WTC11 (cell line): ENCODE results near the gene CLVS2. TPM values are rescaled to one million over a fixed set of nuclear protein-coding genes. Genes with fewer than 3 reads are reported as not detected.

Experiments
- ATAC-seq: fragments of 200-7000 bp; cut with Tn5 transposase; 2 replicates; pipeline ENCODE4 v1.10.0; 2021; ENCODE audit warnings: mild to moderate bottlenecking, moderate library complexity
- CTCF ChIA-PET: fragments of 300-600 bp; sonication (Branson Sonifier 250); formaldehyde crosslinking; loops from one replicate; lab custom pipeline; 2021; ENCODE audit warnings: antibody characterized with exemption; lab: Charles Lee
- POLR2A ChIA-PET: fragments of 350-600 bp; sonication (Branson Sonifier 250); formaldehyde crosslinking; loops from one replicate; lab custom pipeline; 2021; ENCODE audit warnings: antibody characterized with exemption; lab: Charles Lee
- DNase-seq: peaks from one replicate; pipeline ENCODE4 v3.0.0; 2021; ENCODE audit warnings: low spot score
- H3K27ac Mint-ChIP-seq: 2 replicates; pipeline ENCODE4 v1.8.0; 2021; ENCODE audit warnings: mixed read lengths
- H3K27me3 Mint-ChIP-seq: 2 replicates; pipeline ENCODE4 v1.8.0; 2021; ENCODE audit warnings: low read depth, mild to moderate bottlenecking, moderate library complexity, mixed read lengths
- H3K36me3 Mint-ChIP-seq: 2 replicates; pipeline ENCODE4 v1.8.0; 2021; ENCODE audit warnings: mixed read lengths
- H3K4me1 Mint-ChIP-seq: 2 replicates; pipeline ENCODE4 v1.8.0; 2022; ENCODE audit warnings: mixed read lengths
- H3K4me3 Mint-ChIP-seq: 2 replicates; pipeline ENCODE4 v1.8.0; 2021; ENCODE audit warnings: mild to moderate bottlenecking, moderate library complexity, mixed read lengths
- H3K9me3 Mint-ChIP-seq: 2 replicates; pipeline ENCODE4 v1.8.0; 2021; ENCODE audit warnings: mixed read lengths
- ATF1 ChIP-seq: sonication (generic); formaldehyde crosslinking; IDR thresholded peaks from 2 replicates; pipeline ENCODE4 v1.8.1; 2023; ENCODE audit warnings: mild to moderate bottlenecking, moderate library complexity, missing genetic modification reagents
- EMX1 ChIP-seq: fragments of 250-450 bp; sonication (Bioruptor Pico); IDR thresholded peaks from 2 replicates; pipeline ENCODE4 v1.8.0; 2021; ENCODE audit warnings: mild to moderate bottlenecking
- NFATC4 ChIP-seq: fragments of 250-450 bp; sonication (Bioruptor Pico); IDR thresholded peaks from 2 replicates; pipeline ENCODE4 v1.9.0; 2021; ENCODE audit warnings: mild to moderate bottlenecking
- NR1H2 ChIP-seq: sonication (generic); formaldehyde crosslinking; IDR thresholded peaks from 2 replicates; pipeline ENCODE4 v1.9.0; 2021; ENCODE audit warnings: mild to moderate bottlenecking, moderate library complexity, missing genetic modification reagents
- NR3C1 ChIP-seq: sonication (generic); formaldehyde crosslinking; conservative IDR thresholded peaks from 2 replicates; pipeline ENCODE4 v1.8.1; 2023; ENCODE audit warnings: low read depth, mild to moderate bottlenecking, missing genetic modification reagents
- PRRX2 ChIP-seq: fragments of 250-450 bp; sonication (Bioruptor Pico); IDR thresholded peaks from 2 replicates; pipeline ENCODE4 v1.8.0; 2021; ENCODE audit warnings: mild to moderate bottlenecking
- RELA ChIP-seq: sonication (generic); formaldehyde crosslinking; IDR thresholded peaks from 2 replicates; pipeline ENCODE4 v1.8.1; 2022; ENCODE audit warnings: missing genetic modification reagents, mild to moderate bottlenecking, borderline replicate concordance
- SMAD3 ChIP-seq: sonication (generic); formaldehyde crosslinking; IDR thresholded peaks from 2 replicates; pipeline ENCODE4 v1.8.0; 2022; ENCODE audit warnings: missing genetic modification reagents, mild to moderate bottlenecking, borderline replicate concordance
- SMAD4 ChIP-seq: sonication (generic); formaldehyde crosslinking; IDR thresholded peaks from 2 replicates; pipeline ENCODE4 v1.8.0; 2022; ENCODE audit warnings: mild to moderate bottlenecking, missing genetic modification reagents
- ZBTB21 ChIP-seq: sonication (generic); formaldehyde crosslinking; IDR thresholded peaks from 2 replicates; pipeline ENCODE4 v1.8.1; 2023; ENCODE audit warnings: mild to moderate bottlenecking, missing genetic modification reagents, borderline replicate concordance
- ZNF121 ChIP-seq: sonication (generic); formaldehyde crosslinking; IDR thresholded peaks from 2 replicates; pipeline ENCODE4 v1.8.0; 2023; ENCODE audit warnings: missing genetic modification reagents
- ZNF219 ChIP-seq: sonication (generic); formaldehyde crosslinking; IDR thresholded peaks from 2 replicates; pipeline ENCODE4 v1.8.0; 2023; ENCODE audit warnings: missing genetic modification reagents, mild to moderate bottlenecking, borderline replicate concordance
- ZNF396 ChIP-seq: fragments of 250-450 bp; sonication (Bioruptor Pico); IDR thresholded peaks from 2 replicates; pipeline ENCODE4 v1.8.0; 2021; ENCODE audit warnings: mild to moderate bottlenecking, moderate library complexity, borderline replicate concordance
- ZNF416 ChIP-seq: fragments of 250-450 bp; sonication (Bioruptor Pico); IDR thresholded peaks from 2 replicates; pipeline ENCODE4 v1.9.0; 2021; ENCODE audit warnings: mild to moderate bottlenecking, inconsistent platforms
- total RNA-seq: library from RNA; stranded (reverse); gene quantifications from 3 replicates; pipeline ENCODE4 v1.2.3, GENCODE V29; 2021
- TF ChIP-seq, protein P1 (sequence below): sonication (generic); formaldehyde crosslinking; IDR thresholded peaks from 2 replicates; pipeline ENCODE4 v1.8.1; 2022; ENCODE audit warnings: low read depth, missing genetic modification reagents, borderline replicate concordance
- TF ChIP-seq, protein P2 (sequence below): sonication (generic); formaldehyde crosslinking; IDR thresholded peaks from 2 replicates; pipeline ENCODE4 v1.8.0; 2023; ENCODE audit warnings: missing genetic modification reagents, mild to moderate bottlenecking, borderline replicate concordance
- TF ChIP-seq, protein P3 (sequence below): fragments of 200-600 bp; IDR thresholded peaks from 2 replicates; pipeline ENCODE4 v1.8.0; 2022; ENCODE audit warnings: antibody characterized with exemption
- TF ChIP-seq, protein P4 (sequence below): sonication (generic); formaldehyde crosslinking; IDR thresholded peaks from 2 replicates; pipeline ENCODE4 v1.8.1; 2022; ENCODE audit warnings: mild to moderate bottlenecking, missing genetic modification reagents, moderate library complexity, borderline replicate concordance
- TF ChIP-seq, protein P5 (sequence below): sonication (generic); formaldehyde crosslinking; conservative IDR thresholded peaks from 2 replicates; pipeline ENCODE4 v1.8.1; 2022; ENCODE audit warnings: mild to moderate bottlenecking, missing genetic modification reagents
- TF ChIP-seq, protein P6 (sequence below): fragments of 250-450 bp; sonication (Bioruptor Pico); conservative IDR thresholded peaks from 2 replicates; pipeline ENCODE4 v1.9.0; 2021; ENCODE audit warnings: mild to moderate bottlenecking

Gene CLVS2
- total RNA-seq, 1 experiment from 2014 or later: 0.90 TPM

DNA sequence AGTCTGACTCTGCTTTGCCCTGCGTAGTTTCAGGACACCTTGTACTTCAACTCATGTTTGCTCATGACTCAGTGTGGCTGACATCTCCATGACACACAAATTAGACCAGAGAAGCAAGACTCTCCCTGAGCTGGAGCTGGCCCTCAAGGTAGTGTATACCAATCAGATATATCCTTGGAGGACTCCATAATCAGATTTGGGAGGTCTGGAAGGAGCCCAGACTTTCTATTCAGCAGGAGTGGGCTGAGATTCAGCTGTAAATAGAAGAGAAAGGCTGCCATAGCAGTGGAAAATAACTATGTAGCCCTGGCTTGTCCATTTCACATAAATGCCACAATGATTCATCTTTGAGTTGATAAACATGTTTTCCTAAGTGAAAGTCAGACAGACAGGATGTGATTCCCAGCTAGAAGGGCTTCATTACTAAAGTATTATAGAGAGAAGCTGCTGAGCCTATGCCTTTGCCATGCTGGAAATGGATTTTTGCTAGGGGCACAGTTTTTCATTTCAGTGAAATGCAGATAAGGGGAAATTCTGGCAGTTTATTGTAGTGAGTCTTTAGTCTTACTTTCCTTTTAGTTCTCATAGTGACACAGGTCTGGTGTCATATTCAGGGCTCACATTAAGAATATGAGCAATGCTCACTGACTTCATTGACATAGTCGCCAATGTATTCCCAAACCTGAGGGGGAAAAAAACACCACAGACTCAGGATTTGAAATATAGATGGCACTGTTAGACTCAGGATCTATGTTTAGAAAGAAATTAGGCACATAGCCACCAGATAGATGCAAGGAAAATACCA, 95.3 kb downstream of the CLVS2 start:
- no peak for TF ChIP-seq PRRX2 (CRISPR knock-in tag)
- no peak for TF ChIP-seq ZBTB21
- no peak for TF ChIP-seq RELA (CRISPR knock-in tag)
- no peak for TF ChIP-seq EMX1 (CRISPR knock-in tag)
- TF ChIP-seq, protein P1, sequence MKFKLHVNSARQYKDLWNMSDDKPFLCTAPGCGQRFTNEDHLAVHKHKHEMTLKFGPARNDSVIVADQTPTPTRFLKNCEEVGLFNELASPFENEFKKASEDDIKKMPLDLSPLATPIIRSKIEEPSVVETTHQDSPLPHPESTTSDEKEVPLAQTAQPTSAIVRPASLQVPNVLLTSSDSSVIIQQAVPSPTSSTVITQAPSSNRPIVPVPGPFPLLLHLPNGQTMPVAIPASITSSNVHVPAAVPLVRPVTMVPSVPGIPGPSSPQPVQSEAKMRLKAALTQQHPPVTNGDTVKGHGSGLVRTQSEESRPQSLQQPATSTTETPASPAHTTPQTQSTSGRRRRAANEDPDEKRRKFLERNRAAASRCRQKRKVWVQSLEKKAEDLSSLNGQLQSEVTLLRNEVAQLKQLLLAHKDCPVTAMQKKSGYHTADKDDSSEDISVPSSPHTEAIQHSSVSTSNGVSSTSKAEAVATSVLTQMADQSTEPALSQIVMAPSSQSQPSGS (CRISPR knock-in tag): no peak
- no peak for TF ChIP-seq ZNF219 (CRISPR knock-in tag)
- TF ChIP-seq SMAD3: no peak
- TF ChIP-seq ZNF396 (CRISPR knock-in tag): no peak
- TF ChIP-seq, protein P2, sequence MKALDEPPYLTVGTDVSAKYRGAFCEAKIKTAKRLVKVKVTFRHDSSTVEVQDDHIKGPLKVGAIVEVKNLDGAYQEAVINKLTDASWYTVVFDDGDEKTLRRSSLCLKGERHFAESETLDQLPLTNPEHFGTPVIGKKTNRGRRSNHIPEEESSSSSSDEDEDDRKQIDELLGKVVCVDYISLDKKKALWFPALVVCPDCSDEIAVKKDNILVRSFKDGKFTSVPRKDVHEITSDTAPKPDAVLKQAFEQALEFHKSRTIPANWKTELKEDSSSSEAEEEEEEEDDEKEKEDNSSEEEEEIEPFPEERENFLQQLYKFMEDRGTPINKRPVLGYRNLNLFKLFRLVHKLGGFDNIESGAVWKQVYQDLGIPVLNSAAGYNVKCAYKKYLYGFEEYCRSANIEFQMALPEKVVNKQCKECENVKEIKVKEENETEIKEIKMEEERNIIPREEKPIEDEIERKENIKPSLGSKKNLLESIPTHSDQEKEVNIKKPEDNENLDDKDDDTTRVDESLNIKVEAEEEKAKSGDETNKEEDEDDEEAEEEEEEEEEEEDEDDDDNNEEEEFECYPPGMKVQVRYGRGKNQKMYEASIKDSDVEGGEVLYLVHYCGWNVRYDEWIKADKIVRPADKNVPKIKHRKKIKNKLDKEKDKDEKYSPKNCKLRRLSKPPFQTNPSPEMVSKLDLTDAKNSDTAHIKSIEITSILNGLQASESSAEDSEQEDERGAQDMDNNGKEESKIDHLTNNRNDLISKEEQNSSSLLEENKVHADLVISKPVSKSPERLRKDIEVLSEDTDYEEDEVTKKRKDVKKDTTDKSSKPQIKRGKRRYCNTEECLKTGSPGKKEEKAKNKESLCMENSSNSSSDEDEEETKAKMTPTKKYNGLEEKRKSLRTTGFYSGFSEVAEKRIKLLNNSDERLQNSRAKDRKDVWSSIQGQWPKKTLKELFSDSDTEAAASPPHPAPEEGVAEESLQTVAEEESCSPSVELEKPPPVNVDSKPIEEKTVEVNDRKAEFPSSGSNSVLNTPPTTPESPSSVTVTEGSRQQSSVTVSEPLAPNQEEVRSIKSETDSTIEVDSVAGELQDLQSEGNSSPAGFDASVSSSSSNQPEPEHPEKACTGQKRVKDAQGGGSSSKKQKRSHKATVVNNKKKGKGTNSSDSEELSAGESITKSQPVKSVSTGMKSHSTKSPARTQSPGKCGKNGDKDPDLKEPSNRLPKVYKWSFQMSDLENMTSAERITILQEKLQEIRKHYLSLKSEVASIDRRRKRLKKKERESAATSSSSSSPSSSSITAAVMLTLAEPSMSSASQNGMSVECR (CRISPR knock-in tag): no peak
- TF ChIP-seq, protein P3, sequence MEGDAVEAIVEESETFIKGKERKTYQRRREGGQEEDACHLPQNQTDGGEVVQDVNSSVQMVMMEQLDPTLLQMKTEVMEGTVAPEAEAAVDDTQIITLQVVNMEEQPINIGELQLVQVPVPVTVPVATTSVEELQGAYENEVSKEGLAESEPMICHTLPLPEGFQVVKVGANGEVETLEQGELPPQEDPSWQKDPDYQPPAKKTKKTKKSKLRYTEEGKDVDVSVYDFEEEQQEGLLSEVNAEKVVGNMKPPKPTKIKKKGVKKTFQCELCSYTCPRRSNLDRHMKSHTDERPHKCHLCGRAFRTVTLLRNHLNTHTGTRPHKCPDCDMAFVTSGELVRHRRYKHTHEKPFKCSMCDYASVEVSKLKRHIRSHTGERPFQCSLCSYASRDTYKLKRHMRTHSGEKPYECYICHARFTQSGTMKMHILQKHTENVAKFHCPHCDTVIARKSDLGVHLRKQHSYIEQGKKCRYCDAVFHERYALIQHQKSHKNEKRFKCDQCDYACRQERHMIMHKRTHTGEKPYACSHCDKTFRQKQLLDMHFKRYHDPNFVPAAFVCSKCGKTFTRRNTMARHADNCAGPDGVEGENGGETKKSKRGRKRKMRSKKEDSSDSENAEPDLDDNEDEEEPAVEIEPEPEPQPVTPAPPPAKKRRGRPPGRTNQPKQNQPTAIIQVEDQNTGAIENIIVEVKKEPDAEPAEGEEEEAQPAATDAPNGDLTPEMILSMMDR: no peak
- TF ChIP-seq ZNF121: no peak
- no peak for TF ChIP-seq ZNF416 (CRISPR knock-in tag)
- no peak for TF ChIP-seq NFATC4 (CRISPR knock-in tag)
- TF ChIP-seq, protein P4, sequence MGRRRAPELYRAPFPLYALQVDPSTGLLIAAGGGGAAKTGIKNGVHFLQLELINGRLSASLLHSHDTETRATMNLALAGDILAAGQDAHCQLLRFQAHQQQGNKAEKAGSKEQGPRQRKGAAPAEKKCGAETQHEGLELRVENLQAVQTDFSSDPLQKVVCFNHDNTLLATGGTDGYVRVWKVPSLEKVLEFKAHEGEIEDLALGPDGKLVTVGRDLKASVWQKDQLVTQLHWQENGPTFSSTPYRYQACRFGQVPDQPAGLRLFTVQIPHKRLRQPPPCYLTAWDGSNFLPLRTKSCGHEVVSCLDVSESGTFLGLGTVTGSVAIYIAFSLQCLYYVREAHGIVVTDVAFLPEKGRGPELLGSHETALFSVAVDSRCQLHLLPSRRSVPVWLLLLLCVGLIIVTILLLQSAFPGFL: no peak
- no peak for TF ChIP-seq NR3C1
- no peak for TF ChIP-seq SMAD4
- TF ChIP-seq NR1H2 (CRISPR knock-in tag): no peak
- H3K4me3 Mint-ChIP-seq: no peak overlapping the region
- no peaks in the 10 kb centered on the region for H3K27me3 Mint-ChIP-seq
- ChIA-PET CTCF (no interaction called here), POLR2A (no interaction called here)
- no peak for ATAC-seq
- H3K9me3 Mint-ChIP-seq: no peaks in the 10 kb centered on the region
- no peak overlapping the region for H3K27ac Mint-ChIP-seq
- DNase-seq: no peak
- H3K4me1 Mint-ChIP-seq: peaks cover 5% of the 10 kb centered on the region; the same call in 1 of the 2 replicates
- no peaks in the 10 kb centered on the region for H3K36me3 Mint-ChIP-seq

DNA sequence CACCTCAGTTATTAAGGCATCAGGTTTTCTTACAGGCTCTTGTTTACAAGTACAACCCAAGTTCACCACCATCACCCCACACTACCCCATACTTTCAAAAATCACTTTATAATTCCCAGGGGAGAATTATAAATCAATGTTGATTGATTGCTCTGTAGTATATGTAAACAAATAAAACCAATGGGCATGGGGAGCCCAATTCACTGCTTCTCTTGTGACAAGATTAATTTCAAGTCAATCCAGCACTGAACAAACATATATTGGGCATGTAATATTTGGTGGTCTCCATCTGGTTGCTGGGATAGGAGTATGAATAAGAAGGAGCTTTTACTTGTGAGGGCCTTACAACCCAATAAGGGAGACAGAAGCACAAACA, 95.8 kb downstream of the CLVS2 start:
- DNase-seq (no peak), ATAC-seq (no peak)
- Mint-ChIP-seq H3K4me1 (peaks cover 5% of the 10 kb centered on the region; the same call in 1 of the 2 replicates), H3K4me3 (no peak overlapping the region), H3K9me3 (no peaks in the 10 kb centered on the region), H3K27me3 (no peaks in the 10 kb centered on the region), H3K36me3 (no peaks in the 10 kb centered on the region), H3K27ac (no peak overlapping the region)
- ChIA-PET CTCF (no interaction called here), POLR2A (no interaction called here)
- TF ChIP-seq, protein P2 (CRISPR knock-in tag): no peak
- TF ChIP-seq, protein P5, sequence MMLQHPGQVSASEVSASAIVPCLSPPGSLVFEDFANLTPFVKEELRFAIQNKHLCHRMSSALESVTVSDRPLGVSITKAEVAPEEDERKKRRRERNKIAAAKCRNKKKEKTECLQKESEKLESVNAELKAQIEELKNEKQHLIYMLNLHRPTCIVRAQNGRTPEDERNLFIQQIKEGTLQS (CRISPR knock-in tag): no peak
- TF ChIP-seq, protein P6, sequence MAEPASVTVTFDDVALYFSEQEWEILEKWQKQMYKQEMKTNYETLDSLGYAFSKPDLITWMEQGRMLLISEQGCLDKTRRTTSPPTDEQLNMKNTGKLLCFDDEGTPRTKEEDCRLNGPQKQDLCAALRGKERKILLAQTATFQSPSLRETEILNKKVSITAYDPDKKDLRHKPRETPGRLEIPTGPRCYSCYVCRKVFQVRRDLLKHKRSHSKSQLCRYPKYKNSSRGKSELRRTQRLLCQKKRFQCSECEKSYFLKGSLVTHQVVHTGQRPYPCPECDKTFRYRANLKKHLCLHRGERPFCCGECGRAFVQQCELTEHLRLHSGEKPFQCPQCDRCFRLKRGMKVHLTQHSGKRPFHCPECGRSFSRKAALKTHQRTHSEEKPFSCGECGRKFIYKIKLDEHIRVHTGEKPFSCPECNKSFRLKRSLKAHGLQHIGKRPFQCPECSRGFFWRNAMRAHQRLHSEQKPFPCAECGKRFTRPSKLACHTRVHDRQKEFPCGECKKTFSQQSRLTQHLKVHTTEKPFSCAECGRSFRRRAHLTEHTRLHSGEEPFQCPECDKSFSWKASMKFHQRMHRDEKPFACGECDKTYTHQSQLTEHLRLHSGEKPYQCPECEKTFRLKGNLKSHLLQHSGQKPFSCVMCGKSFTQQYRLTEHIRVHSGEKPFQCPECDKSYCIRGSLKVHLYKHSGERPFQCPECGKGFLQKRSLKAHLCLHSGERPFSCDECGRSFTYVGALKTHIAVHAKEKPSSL (CRISPR knock-in tag): no peak
- no peak for TF ChIP-seq ATF1 (CRISPR knock-in tag)
- no peak for TF ChIP-seq PRRX2 (CRISPR knock-in tag)
